Esophagus squamous epithelium (tissue), 5 donors: ENCODE data around the gene ANO2. TPM values are rescaled to one million over a fixed set of nuclear protein-coding genes. Genes with fewer than 3 reads are reported as not detected.

Source experiments
- DNase-seq: peaks from one replicate; lab custom pipeline; 2025; lab: John Stamatoyannopoulos, UW
- H3K27ac ChIP-seq, 4 donors: fragments of 200-600 bp; sonication (generic); one replicate each; pipeline ENCODE4 v1.5.1; 2016 to 2019; ENCODE audit warnings: mild to moderate bottlenecking in 1 of 4
- H3K27me3 ChIP-seq, 4 donors: fragments of 200-600 bp; sonication (generic); 1 replicate in 3 of 4; 2 replicates in 1 of 4; pipeline versions ENCODE4 v1.5.1 to v1.6.0; 2017 to 2021; ENCODE audit warnings: antibody characterized with exemption in 1 of 4
- H3K36me3 ChIP-seq, 3 donors: fragments of 200-600 bp; sonication (generic); one replicate each; pipeline ENCODE4 v1.5.1; 2016 to 2019
- H3K4me1 ChIP-seq, 3 donors: fragments of 200-600 bp; sonication (generic); one replicate each; pipeline ENCODE4 v1.5.1; 2017 to 2019
- H3K4me3 ChIP-seq, 4 donors: fragments of 200-600 bp; sonication (generic); 1 replicate in 3 of 4; 2 replicates in 1 of 4; pipeline ENCODE4 v1.5.1; 2016 to 2019; ENCODE audit warnings: mild to moderate bottlenecking in 2 of 4, moderate library complexity in 1 of 4
- H3K9me3 ChIP-seq, 3 donors: fragments of 200-600 bp; sonication (generic); one replicate each; pipeline ENCODE4 v1.5.1; 2016 to 2019
- POLR2A ChIP-seq, 4 donors: fragments of 450-650 bp; IDR thresholded peaks; one replicate each; pipeline ENCODE4 v1.6.1; 2017; ENCODE audit warnings: antibody characterized with exemption in 4 of 4, mild to moderate bottlenecking in 4 of 4, moderate library complexity in 3 of 4
- whole genome bisulfite sequencing, 2 donors: methylation state at CpG; one replicate each; pipeline ENCODE4 v1.1.5; 2018; 5-methylcytosine and 5-hydroxymethylcytosine counted together
- intact Hi-C: fragments of 100-400 bp; cut with DNase I; formaldehyde crosslinking; loops from one replicate; pipeline ENCODE4 v1.15.0; 2022
- total RNA-seq, 4 donors: library from RNA; depleted of rRNA; stranded (reverse); fragments of >200 nt; gene quantifications; one replicate each; pipeline ENCODE4 v1.1.0, GENCODE V29; 2016
- TF ChIP-seq, protein P1 (sequence below), 6 experiments: fragments of 450-650 bp in 4 of 6; fragments of 200-600 bp in 2 of 6; sonication (generic) in 2 of 6; IDR thresholded peaks; one replicate each; pipeline ENCODE4 v1.5.1; 2016 to 2019; ENCODE audit warnings: antibody characterized with exemption in 6 of 6, mild to moderate bottlenecking in 4 of 6, moderate library complexity in 4 of 6
- donor health status: DM: yes; HTN: yes; CAD: no.

ANO2 gene
- total RNA-seq, 4 donors from 2014 or later, result 0.49 to 11.8 (median 3.1) TPM

DNA sequence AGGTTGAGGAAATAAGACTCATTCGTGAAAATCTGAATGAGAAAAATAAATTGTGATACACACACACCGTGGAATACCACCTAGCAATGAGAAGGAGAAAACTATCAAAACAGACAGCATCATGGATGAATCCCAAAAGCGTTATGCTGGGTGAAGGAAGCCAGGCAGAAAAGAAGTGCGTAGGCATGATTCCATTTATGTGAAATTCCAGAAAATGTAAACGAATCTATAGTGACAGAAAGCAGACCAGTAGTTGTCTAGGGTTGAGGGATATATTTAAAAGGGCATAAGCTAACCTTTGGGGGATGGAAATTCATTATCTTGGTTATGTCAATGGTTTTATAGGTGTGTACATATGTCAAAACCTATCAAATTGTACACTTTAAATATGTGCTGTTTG, 42.5 kb upstream of the ANO2 start:
- H3K27me3 ChIP-seq, result no peaks in the 10 kb centered on the region
- 80% methylated on average over 5 of the region's 5 CpGs for WGBS, 2 donors
- peaks cover 0 to 4% (median 0%) of the 10 kb centered on the region in 3 donors for H3K4me1 ChIP-seq
- intact Hi-C loops, result loop anchor here (5.0 kb wide), 1 partner anchor 55 kb away; no protein-coding TSS in a partner anchor
- H3K9me3 ChIP-seq, result no peaks in the 10 kb centered on the region
- H3K4me3 ChIP-seq, result no peak overlapping the region
- no peak overlapping the region for H3K27ac ChIP-seq
- TF ChIP-seq POLR2A (IDR thresholded peaks at IDR 0.05), result no peak
- TF ChIP-seq, protein P1, sequence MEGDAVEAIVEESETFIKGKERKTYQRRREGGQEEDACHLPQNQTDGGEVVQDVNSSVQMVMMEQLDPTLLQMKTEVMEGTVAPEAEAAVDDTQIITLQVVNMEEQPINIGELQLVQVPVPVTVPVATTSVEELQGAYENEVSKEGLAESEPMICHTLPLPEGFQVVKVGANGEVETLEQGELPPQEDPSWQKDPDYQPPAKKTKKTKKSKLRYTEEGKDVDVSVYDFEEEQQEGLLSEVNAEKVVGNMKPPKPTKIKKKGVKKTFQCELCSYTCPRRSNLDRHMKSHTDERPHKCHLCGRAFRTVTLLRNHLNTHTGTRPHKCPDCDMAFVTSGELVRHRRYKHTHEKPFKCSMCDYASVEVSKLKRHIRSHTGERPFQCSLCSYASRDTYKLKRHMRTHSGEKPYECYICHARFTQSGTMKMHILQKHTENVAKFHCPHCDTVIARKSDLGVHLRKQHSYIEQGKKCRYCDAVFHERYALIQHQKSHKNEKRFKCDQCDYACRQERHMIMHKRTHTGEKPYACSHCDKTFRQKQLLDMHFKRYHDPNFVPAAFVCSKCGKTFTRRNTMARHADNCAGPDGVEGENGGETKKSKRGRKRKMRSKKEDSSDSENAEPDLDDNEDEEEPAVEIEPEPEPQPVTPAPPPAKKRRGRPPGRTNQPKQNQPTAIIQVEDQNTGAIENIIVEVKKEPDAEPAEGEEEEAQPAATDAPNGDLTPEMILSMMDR (IDR thresholded peaks at IDR 0.05), result no peak
- H3K36me3 ChIP-seq, result peaks cover 0 to 51% (median 0%) of the 10 kb centered on the region in 3 donors
- DNase-seq, result no peak

DNA sequence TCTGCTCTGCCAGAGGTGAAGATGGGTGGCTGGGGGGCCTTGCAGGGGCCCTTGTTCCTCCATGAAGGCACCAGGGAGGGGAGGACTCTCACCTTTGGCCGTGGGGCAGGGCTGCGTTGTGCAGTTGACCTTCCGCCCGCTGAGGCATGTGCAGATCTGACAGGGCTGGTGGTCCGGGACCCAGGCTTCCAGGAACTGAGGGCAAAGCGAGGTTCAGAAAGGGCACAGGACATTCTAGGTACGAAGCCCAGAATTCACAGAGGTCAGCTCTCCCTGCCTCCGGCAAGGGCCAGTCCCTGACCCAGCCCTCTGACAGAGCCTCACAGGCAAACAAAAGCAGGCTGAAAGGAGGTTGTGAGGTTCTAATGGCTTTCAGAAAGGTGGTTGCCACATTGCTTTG, 40.4 kb upstream of the ANO2 start:
- Histone ChIP-seq H3K4me1 (peaks cover 0 to 4% (median 0%) of the 10 kb centered on the region in 3 donors), H3K4me3 (no peak overlapping the region), H3K27ac (no peak overlapping the region), H3K27me3 (no peaks in the 10 kb centered on the region), H3K36me3 (peaks cover 0 to 57% (median 0%) of the 10 kb centered on the region in 3 donors), H3K9me3 (no peaks in the 10 kb centered on the region)
- DNase-seq, result no peak
- WGBS, 2 donors, result 83 to 100% methylated on average over 1 to 2 of the region's 8 CpGs
- intact Hi-C loops, result loop anchor here (5.0 kb wide), 1 partner anchor 57 kb away; no protein-coding TSS in a partner anchor
- TF ChIP-seq, protein P1 (IDR thresholded peaks at IDR 0.05), result no peak
- TF ChIP-seq POLR2A (IDR thresholded peaks at IDR 0.05), result no peak

DNA sequence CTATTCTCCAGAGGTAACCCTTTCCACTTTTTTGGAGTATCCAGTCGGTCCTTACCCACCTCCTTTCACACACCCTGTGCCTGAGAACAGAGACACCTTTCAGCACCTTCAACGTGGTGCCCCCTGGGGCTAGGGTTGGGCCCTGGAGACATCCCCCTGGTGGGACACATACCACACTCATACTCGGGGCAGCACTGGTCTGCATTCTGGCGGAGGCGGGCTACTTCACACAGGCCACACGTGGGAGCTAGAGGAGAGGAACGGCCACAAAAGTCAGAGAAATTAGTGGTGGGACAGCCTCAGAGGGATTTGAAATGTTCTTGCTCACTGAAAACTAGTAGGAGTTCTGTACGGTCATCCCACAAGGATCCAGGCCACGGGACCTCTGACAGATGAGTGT, 39.8 kb upstream of the ANO2 start:
- H3K36me3 ChIP-seq, result peaks cover 0 to 52% (median 0%) of the 10 kb centered on the region in 3 donors
- TF ChIP-seq POLR2A (IDR thresholded peaks at IDR 0.05), result no peak
- TF ChIP-seq, protein P1 (IDR thresholded peaks at IDR 0.05), result no peak
- intact Hi-C loops, result loop anchor here (5.0 kb wide), 1 partner anchor 57 kb away; no protein-coding TSS in a partner anchor
- no peaks in the 10 kb centered on the region for H3K27me3 ChIP-seq
- peaks cover 0 to 4% (median 0%) of the 10 kb centered on the region in 3 donors for H3K4me1 ChIP-seq
- no peaks in the 10 kb centered on the region for H3K9me3 ChIP-seq
- DNase-seq, result no peak
- 74 to 77% methylated on average over 9 of the region's 9 CpGs for WGBS, 2 donors
- no peak overlapping the region for H3K4me3 ChIP-seq
- H3K27ac ChIP-seq, result no peak overlapping the region

DNA sequence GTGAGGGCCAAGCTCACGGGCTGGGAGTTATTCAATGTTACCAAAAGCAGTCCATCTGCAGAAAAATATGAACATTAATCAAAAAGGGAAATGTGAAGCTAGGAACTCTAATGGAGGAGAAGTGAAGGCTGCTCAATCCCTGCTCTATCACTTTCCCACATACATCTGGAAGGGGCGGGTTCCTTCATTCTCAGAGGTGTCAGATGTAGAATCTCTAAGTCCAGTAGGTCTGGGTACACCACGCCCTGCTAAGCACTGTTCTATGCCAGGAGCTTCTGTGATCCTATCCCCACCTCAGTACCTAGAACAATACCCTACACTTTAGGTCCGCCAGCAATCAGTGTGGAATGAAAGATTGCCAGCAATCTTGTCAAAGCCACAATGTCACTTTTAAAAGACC, 37.0 kb upstream of the ANO2 start:
- DNase-seq, result no peak
- H3K36me3 ChIP-seq, result peaks cover 0 to 48% (median 0%) of the 10 kb centered on the region in 3 donors
- no peaks in the 10 kb centered on the region for H3K27me3 ChIP-seq
- WGBS, 2 donors, result 75 to 76% methylated on average over 3 to 4 of the region's 4 CpGs
- intact Hi-C loops, result no loop called here
- TF ChIP-seq, protein P1 (IDR thresholded peaks at IDR 0.05), result no peak
- TF ChIP-seq POLR2A (IDR thresholded peaks at IDR 0.05), result no peak
- H3K4me1 ChIP-seq, result no peaks in the 10 kb centered on the region
- H3K9me3 ChIP-seq, result no peaks in the 10 kb centered on the region
- no peak overlapping the region for H3K4me3 ChIP-seq
- H3K27ac ChIP-seq, result no peak overlapping the region

DNA sequence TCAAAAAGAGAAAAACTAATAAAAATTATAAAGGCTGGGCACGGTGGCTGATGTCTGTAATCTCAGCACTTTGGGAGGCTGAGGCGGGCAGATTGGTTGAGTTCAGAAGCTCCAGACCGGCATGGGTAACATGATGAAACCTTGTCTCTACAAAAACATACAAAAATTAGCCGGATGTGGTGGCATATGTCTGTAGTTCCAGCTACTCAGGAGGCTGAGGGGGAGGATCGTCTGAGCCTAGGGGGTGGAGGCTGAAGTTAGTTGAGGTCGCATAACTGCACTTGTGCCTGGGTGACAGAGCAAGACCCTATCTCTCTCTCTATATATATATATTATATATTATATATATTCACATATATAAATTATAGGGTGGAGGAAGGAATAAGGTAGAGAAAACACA, 32.5 kb upstream of the ANO2 start:
- Histone ChIP-seq H3K4me3 (no peak overlapping the region), H3K27ac (no peak overlapping the region), H3K27me3 (peaks cover 0 to 6% (median 0%) of the 10 kb centered on the region in 4 donors), H3K9me3 (no peaks in the 10 kb centered on the region), H3K4me1 (no peaks in the 10 kb centered on the region), H3K36me3 (peaks cover 0 to 55% (median 0%) of the 10 kb centered on the region in 3 donors)
- intact Hi-C loops, result no loop called here
- 81 to 85% methylated on average over 6 of the region's 6 CpGs for WGBS, 2 donors
- TF ChIP-seq POLR2A (IDR thresholded peaks at IDR 0.05), result no peak
- TF ChIP-seq, protein P1 (IDR thresholded peaks at IDR 0.05), result no peak
- no peak for DNase-seq
